ENCODE data around the gene RERE. TPM values are rescaled to one million over a fixed set of nuclear protein-coding genes. Genes with fewer than 3 reads are reported as not detected.

Gene RERE
- total RNA-seq, 1 experiment from 2014 or later = 217 TPM

DNA sequence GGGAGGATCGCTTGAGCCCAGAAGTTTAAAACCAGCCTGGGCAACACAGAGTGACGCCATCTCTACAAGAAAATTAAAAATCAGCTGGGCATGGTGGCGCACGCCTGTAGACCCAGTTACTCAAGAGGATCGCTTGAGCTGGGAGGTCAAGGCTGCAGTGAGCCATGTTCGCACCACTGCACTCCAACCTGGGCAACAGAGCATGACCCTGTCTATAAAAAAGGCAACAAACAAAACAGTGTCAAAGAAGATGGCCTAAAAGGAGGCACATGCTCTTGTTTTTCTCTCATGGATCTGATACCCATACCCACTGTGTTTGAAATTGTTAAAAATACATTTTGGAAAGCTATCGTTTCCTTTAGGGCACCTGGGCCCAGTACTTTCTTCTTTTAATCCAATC, 307.9 kb downstream of the RERE start:
- no peaks in the 10 kb centered on the region for H3K4me1 ChIP-seq (ENCODE audit: control insufficient read depth, insufficient read depth, low read length)
- no TSS peak for BruUV-seq (replicated peaks)
- no peaks in the 10 kb centered on the region for H3K36me3 ChIP-seq (ENCODE audit: control insufficient read depth, insufficient read depth, low read length)
- no peak overlapping the region for H3K4me3 ChIP-seq (ENCODE audit: low read depth in 2 of 2, low read length in 2 of 2)
- DNase-seq (ENCODE audit: low read depth, low spot score) (no peak), ATAC-seq (no peak)
- H3K27ac ChIP-seq (ENCODE audit: low read length) = no peak overlapping the region
- H3K27me3 ChIP-seq (ENCODE audit: control insufficient read depth, insufficient read depth, low read length) = no peaks in the 10 kb centered on the region
- no peaks in the 10 kb centered on the region for H3K9me3 ChIP-seq (ENCODE audit: control insufficient read depth, insufficient read depth, low read depth, low read length)
- no peak for TF ChIP-seq SIN3A (IDR thresholded peaks at IDR 0.05; ENCODE audit: borderline replicate concordance, insufficient read depth, low read depth, low read length)
- TF ChIP-seq TCF7L2 (IDR thresholded peaks at IDR 0.05; ENCODE audit: low read depth, low read length) = no peak
- no peak for TF ChIP-seq POLR2AphosphoS5 (IDR thresholded peaks at IDR 0.05; ENCODE audit: low read depth, low read length)
- ChIA-PET POLR2A (no interaction called here), CTCF (no interaction called here)
- in situ Hi-C loops (cut with HindIII; ENCODE audit: low pct_unique_long_range_greater_than_20kb, low sequenced_read_pairs) = no loop called here
- intact Hi-C loops (cut with micrococcal nuclease; ENCODE audit: unreplicated experiment) = no loop called here

DNA sequence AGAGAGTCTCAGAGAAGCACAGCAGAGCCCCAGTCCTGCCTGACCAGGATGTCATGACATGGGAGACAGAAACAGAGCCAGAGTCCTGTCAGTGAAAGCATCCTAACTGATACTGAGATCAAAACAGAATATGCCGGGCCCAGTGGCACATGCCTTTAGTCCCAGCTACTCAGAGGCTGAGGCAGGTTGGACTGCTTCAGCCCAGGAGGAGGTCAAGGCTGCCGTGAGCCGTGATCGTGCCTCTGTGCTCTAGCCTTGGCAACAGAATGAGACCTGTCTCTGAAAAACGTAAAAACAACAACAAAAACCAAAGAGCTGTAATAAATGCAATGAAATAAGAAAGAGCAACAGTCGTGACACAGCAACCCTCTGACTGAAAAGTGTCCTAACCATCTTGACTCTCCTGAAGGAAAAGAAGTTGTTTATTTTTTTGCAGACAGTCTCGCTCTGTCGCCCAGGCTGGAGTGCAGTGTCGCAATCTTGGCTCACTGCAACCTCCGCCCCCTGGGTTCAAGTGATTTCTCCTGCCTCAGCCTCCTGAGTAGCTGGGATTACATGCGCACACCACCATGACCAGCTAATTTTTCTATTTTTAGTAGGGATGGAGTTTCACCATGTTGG, 310.3 kb downstream of the RERE start:
- ChIA-PET CTCF (no interaction called here), POLR2A (interaction anchor here (1.0 kb wide), 1 partner anchor 16 kb away, joined by 3 read pairs; no protein-coding TSS in a partner anchor)
- in situ Hi-C loops (cut with HindIII; ENCODE audit: low pct_unique_long_range_greater_than_20kb, low sequenced_read_pairs) = no loop called here
- DNase-seq (ENCODE audit: low read depth, low spot score) = no peak
- BruUV-seq (replicated peaks) = no TSS peak
- H3K36me3 ChIP-seq (ENCODE audit: control insufficient read depth, insufficient read depth, low read length) = no peaks in the 10 kb centered on the region
- TF ChIP-seq POLR2AphosphoS5 (IDR thresholded peaks at IDR 0.05; ENCODE audit: low read depth, low read length) (no peak), SIN3A (IDR thresholded peaks at IDR 0.05; ENCODE audit: borderline replicate concordance, insufficient read depth, low read depth, low read length) (no peak), TCF7L2 (IDR thresholded peaks at IDR 0.05; ENCODE audit: low read depth, low read length) (no peak)
- TF ChIP-seq, protein P1, sequence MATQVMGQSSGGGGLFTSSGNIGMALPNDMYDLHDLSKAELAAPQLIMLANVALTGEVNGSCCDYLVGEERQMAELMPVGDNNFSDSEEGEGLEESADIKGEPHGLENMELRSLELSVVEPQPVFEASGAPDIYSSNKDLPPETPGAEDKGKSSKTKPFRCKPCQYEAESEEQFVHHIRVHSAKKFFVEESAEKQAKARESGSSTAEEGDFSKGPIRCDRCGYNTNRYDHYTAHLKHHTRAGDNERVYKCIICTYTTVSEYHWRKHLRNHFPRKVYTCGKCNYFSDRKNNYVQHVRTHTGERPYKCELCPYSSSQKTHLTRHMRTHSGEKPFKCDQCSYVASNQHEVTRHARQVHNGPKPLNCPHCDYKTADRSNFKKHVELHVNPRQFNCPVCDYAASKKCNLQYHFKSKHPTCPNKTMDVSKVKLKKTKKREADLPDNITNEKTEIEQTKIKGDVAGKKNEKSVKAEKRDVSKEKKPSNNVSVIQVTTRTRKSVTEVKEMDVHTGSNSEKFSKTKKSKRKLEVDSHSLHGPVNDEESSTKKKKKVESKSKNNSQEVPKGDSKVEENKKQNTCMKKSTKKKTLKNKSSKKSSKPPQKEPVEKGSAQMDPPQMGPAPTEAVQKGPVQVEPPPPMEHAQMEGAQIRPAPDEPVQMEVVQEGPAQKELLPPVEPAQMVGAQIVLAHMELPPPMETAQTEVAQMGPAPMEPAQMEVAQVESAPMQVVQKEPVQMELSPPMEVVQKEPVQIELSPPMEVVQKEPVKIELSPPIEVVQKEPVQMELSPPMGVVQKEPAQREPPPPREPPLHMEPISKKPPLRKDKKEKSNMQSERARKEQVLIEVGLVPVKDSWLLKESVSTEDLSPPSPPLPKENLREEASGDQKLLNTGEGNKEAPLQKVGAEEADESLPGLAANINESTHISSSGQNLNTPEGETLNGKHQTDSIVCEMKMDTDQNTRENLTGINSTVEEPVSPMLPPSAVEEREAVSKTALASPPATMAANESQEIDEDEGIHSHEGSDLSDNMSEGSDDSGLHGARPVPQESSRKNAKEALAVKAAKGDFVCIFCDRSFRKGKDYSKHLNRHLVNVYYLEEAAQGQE (IDR thresholded peaks at IDR 0.05; ENCODE audit: insufficient read depth in 1 of 2, low read depth in 2 of 2, low read length in 1 of 2) = no peak
- TF ChIP-seq, protein P2, sequence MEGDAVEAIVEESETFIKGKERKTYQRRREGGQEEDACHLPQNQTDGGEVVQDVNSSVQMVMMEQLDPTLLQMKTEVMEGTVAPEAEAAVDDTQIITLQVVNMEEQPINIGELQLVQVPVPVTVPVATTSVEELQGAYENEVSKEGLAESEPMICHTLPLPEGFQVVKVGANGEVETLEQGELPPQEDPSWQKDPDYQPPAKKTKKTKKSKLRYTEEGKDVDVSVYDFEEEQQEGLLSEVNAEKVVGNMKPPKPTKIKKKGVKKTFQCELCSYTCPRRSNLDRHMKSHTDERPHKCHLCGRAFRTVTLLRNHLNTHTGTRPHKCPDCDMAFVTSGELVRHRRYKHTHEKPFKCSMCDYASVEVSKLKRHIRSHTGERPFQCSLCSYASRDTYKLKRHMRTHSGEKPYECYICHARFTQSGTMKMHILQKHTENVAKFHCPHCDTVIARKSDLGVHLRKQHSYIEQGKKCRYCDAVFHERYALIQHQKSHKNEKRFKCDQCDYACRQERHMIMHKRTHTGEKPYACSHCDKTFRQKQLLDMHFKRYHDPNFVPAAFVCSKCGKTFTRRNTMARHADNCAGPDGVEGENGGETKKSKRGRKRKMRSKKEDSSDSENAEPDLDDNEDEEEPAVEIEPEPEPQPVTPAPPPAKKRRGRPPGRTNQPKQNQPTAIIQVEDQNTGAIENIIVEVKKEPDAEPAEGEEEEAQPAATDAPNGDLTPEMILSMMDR (IDR thresholded peaks at IDR 0.05) = no peak
- H3K4me3 ChIP-seq (ENCODE audit: low read depth in 2 of 2, low read length in 2 of 2) = no peak overlapping the region
- H3K27me3 ChIP-seq (ENCODE audit: control insufficient read depth, insufficient read depth, low read length) = no peaks in the 10 kb centered on the region
- no peak overlapping the region for H3K27ac ChIP-seq (ENCODE audit: low read length)
- H3K4me1 ChIP-seq (ENCODE audit: control insufficient read depth, insufficient read depth, low read length) = no peaks in the 10 kb centered on the region
- no peaks in the 10 kb centered on the region for H3K9me3 ChIP-seq (ENCODE audit: control insufficient read depth, insufficient read depth, low read depth, low read length)
- ATAC-seq = no peak
- intact Hi-C loops (cut with micrococcal nuclease; ENCODE audit: unreplicated experiment) = no loop called here

DNA sequence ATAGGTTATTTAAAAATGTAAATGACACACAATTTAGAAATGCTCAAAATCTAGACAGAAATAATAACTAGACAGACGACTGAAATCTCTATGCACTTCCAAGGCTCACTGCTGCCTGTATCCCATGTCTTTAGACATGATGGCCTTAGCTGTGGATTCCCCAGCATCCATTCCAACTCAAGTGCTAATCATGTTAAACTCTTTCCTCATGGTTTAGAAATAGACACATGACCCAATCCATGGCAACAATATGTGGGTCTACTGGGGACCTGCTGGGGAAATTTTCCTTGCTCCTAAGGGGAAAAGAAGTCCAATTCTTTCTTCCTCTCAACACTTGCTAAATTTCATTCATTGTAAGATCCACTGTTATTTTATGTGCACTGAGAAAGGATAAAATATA, 311.0 kb downstream of the RERE start:
- TF ChIP-seq, protein P2 (IDR thresholded peaks at IDR 0.05) = no peak
- TF ChIP-seq TCF7L2 (IDR thresholded peaks at IDR 0.05; ENCODE audit: low read depth, low read length) = no peak
- no peak for TF ChIP-seq SIN3A (IDR thresholded peaks at IDR 0.05; ENCODE audit: borderline replicate concordance, insufficient read depth, low read depth, low read length)
- no peak for TF ChIP-seq POLR2AphosphoS5 (IDR thresholded peaks at IDR 0.05; ENCODE audit: low read depth, low read length)
- TF ChIP-seq, protein P1 (IDR thresholded peaks at IDR 0.05; ENCODE audit: insufficient read depth in 1 of 2, low read depth in 2 of 2, low read length in 1 of 2) = no peak
- H3K4me1 ChIP-seq (ENCODE audit: control insufficient read depth, insufficient read depth, low read length) = no peaks in the 10 kb centered on the region
- intact Hi-C loops (cut with micrococcal nuclease; ENCODE audit: unreplicated experiment) (no loop called here), in situ Hi-C loops (cut with HindIII; ENCODE audit: low pct_unique_long_range_greater_than_20kb, low sequenced_read_pairs) (no loop called here)
- no TSS peak for BruUV-seq (replicated peaks)
- H3K4me3 ChIP-seq (ENCODE audit: low read depth in 2 of 2, low read length in 2 of 2) = no peak overlapping the region
- no peaks in the 10 kb centered on the region for H3K9me3 ChIP-seq (ENCODE audit: control insufficient read depth, insufficient read depth, low read depth, low read length)
- ChIA-PET CTCF (no interaction called here), POLR2A (interaction anchor here (1.0 kb wide), 1 partner anchor 17 kb away, joined by 3 read pairs; no protein-coding TSS in a partner anchor)
- H3K27ac ChIP-seq (ENCODE audit: low read length) = no peak overlapping the region
- H3K36me3 ChIP-seq (ENCODE audit: control insufficient read depth, insufficient read depth, low read length) = no peaks in the 10 kb centered on the region
- ATAC-seq (no peak), DNase-seq (ENCODE audit: low read depth, low spot score) (no peak)
- H3K27me3 ChIP-seq (ENCODE audit: control insufficient read depth, insufficient read depth, low read length) = no peaks in the 10 kb centered on the region

Measured in Panc1 (cell line).